WTC11 (cell line): ENCODE results near the gene A1BG.

Experiments
- ETV6 ChIP-seq: sonication (generic); formaldehyde crosslinking; IDR thresholded peaks from 2 replicates; pipeline ENCODE4 v1.8.1; 2022; ENCODE audit warnings: mild to moderate bottlenecking, missing genetic modification reagents
- SMAD4 ChIP-seq: sonication (generic); formaldehyde crosslinking; IDR thresholded peaks from 2 replicates; pipeline ENCODE4 v1.8.0; 2022; ENCODE audit warnings: mild to moderate bottlenecking, missing genetic modification reagents
- ZNF317 ChIP-seq: sonication (generic); formaldehyde crosslinking; IDR thresholded peaks from 2 replicates; pipeline ENCODE4 v1.8.1; 2023; ENCODE audit warnings: low read depth, mild to moderate bottlenecking, moderate library complexity, missing genetic modification reagents, borderline replicate concordance
- TF ChIP-seq, protein P1 (sequence below): sonication (generic); formaldehyde crosslinking; IDR thresholded peaks from 2 replicates; pipeline ENCODE4 v1.8.1; 2022; ENCODE audit warnings: low read depth, missing genetic modification reagents, borderline replicate concordance
- TF ChIP-seq, protein P2 (sequence below): fragments of 200-600 bp; IDR thresholded peaks from 2 replicates; pipeline ENCODE4 v1.8.0; 2022; ENCODE audit warnings: antibody characterized with exemption
- TF ChIP-seq, protein P3 (sequence below): sonication (generic); formaldehyde crosslinking; IDR thresholded peaks from 2 replicates; pipeline ENCODE4 v1.8.1; 2023; ENCODE audit warnings: mild to moderate bottlenecking, missing genetic modification reagents, borderline replicate concordance
- TF ChIP-seq, protein P4 (sequence below): sonication (generic); formaldehyde crosslinking; IDR thresholded peaks from 2 replicates; pipeline ENCODE4 v1.8.1; 2022; ENCODE audit warnings: mild to moderate bottlenecking, moderate library complexity, missing genetic modification reagents
- TF ChIP-seq, protein P5 (sequence below): sonication (generic); formaldehyde crosslinking; IDR thresholded peaks from 2 replicates; pipeline ENCODE4 v1.8.0; 2022; ENCODE audit warnings: mild to moderate bottlenecking, missing genetic modification reagents
- TF ChIP-seq, protein P6 (sequence below): fragments of 250-450 bp; sonication (Bioruptor Pico); IDR thresholded peaks from 2 replicates; pipeline ENCODE4 v1.9.0; 2021; ENCODE audit warnings: mild to moderate bottlenecking, borderline replicate concordance

DNA sequence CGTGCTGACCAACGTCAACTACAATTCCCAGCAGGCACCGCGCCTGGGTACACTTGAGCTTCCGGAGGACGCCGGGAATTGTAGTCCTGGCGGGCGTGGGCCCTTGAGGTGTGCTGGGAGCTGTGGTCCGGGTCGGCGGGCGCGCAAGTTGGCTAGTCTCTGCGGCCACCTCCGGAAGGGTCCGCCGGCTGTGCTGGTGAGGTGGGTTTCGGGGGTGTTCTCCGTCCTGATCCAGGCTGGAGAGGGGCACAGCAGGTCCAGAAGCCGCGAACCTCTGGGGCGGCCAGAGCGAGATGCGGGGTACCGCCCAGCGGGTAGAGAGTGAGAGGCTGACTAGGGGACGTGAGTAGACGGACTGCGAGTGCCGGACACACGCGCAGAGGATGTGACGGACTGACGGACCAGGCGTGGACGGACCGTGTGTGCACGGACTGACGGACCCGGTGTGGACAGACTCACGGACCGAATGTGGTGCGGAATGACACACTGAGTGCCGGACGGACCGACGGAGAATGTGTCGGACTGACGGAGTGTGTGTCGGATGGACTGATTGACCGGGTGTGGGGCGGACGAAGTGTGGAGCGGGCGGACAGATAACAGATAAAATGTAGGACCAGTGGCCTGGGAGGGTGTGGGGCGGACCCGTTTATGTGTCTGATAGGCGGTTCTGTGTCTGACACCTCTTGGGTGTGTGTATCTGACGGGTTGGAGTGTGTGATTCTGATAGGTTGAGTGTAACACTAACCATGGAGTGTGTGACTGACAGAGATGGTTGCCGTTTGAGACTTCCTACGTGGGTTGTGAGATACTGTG, 26.2 kb downstream of the A1BG start, which contains the start of gene ZSCAN22:
- TF ChIP-seq, protein P1, sequence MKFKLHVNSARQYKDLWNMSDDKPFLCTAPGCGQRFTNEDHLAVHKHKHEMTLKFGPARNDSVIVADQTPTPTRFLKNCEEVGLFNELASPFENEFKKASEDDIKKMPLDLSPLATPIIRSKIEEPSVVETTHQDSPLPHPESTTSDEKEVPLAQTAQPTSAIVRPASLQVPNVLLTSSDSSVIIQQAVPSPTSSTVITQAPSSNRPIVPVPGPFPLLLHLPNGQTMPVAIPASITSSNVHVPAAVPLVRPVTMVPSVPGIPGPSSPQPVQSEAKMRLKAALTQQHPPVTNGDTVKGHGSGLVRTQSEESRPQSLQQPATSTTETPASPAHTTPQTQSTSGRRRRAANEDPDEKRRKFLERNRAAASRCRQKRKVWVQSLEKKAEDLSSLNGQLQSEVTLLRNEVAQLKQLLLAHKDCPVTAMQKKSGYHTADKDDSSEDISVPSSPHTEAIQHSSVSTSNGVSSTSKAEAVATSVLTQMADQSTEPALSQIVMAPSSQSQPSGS (CRISPR knock-in tag): peak; percentile 13; the same call in 1 of the 2 replicates
- TF ChIP-seq, protein P2, sequence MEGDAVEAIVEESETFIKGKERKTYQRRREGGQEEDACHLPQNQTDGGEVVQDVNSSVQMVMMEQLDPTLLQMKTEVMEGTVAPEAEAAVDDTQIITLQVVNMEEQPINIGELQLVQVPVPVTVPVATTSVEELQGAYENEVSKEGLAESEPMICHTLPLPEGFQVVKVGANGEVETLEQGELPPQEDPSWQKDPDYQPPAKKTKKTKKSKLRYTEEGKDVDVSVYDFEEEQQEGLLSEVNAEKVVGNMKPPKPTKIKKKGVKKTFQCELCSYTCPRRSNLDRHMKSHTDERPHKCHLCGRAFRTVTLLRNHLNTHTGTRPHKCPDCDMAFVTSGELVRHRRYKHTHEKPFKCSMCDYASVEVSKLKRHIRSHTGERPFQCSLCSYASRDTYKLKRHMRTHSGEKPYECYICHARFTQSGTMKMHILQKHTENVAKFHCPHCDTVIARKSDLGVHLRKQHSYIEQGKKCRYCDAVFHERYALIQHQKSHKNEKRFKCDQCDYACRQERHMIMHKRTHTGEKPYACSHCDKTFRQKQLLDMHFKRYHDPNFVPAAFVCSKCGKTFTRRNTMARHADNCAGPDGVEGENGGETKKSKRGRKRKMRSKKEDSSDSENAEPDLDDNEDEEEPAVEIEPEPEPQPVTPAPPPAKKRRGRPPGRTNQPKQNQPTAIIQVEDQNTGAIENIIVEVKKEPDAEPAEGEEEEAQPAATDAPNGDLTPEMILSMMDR: no peak
- TF ChIP-seq, protein P3, sequence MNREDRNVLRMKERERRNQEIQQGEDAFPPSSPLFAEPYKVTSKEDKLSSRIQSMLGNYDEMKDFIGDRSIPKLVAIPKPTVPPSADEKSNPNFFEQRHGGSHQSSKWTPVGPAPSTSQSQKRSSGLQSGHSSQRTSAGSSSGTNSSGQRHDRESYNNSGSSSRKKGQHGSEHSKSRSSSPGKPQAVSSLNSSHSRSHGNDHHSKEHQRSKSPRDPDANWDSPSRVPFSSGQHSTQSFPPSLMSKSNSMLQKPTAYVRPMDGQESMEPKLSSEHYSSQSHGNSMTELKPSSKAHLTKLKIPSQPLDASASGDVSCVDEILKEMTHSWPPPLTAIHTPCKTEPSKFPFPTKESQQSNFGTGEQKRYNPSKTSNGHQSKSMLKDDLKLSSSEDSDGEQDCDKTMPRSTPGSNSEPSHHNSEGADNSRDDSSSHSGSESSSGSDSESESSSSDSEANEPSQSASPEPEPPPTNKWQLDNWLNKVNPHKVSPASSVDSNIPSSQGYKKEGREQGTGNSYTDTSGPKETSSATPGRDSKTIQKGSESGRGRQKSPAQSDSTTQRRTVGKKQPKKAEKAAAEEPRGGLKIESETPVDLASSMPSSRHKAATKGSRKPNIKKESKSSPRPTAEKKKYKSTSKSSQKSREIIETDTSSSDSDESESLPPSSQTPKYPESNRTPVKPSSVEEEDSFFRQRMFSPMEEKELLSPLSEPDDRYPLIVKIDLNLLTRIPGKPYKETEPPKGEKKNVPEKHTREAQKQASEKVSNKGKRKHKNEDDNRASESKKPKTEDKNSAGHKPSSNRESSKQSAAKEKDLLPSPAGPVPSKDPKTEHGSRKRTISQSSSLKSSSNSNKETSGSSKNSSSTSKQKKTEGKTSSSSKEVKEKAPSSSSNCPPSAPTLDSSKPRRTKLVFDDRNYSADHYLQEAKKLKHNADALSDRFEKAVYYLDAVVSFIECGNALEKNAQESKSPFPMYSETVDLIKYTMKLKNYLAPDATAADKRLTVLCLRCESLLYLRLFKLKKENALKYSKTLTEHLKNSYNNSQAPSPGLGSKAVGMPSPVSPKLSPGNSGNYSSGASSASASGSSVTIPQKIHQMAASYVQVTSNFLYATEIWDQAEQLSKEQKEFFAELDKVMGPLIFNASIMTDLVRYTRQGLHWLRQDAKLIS (CRISPR knock-in tag): no peak
- TF ChIP-seq, protein P4, sequence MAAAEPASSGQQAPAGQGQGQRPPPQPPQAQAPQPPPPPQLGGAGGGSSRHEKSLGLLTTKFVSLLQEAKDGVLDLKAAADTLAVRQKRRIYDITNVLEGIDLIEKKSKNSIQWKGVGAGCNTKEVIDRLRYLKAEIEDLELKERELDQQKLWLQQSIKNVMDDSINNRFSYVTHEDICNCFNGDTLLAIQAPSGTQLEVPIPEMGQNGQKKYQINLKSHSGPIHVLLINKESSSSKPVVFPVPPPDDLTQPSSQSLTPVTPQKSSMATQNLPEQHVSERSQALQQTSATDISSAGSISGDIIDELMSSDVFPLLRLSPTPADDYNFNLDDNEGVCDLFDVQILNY (CRISPR knock-in tag): 0 out of 2 replicates have a peak, but pooled peaks have one; percentile 46
- TF ChIP-seq, protein P5, sequence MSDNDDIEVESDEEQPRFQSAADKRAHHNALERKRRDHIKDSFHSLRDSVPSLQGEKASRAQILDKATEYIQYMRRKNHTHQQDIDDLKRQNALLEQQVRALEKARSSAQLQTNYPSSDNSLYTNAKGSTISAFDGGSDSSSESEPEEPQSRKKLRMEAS (CRISPR knock-in tag): peak; percentile 78; the same call in 1 of the 2 replicates
- TF ChIP-seq ETV6 (CRISPR knock-in tag) (peak; percentile 78; the same call in 1 of the 2 replicates), SMAD4 (no peak; the same call in 1 of the 2 replicates), ZNF317 (CRISPR knock-in tag) (no peak)
- TF ChIP-seq, protein P6, sequence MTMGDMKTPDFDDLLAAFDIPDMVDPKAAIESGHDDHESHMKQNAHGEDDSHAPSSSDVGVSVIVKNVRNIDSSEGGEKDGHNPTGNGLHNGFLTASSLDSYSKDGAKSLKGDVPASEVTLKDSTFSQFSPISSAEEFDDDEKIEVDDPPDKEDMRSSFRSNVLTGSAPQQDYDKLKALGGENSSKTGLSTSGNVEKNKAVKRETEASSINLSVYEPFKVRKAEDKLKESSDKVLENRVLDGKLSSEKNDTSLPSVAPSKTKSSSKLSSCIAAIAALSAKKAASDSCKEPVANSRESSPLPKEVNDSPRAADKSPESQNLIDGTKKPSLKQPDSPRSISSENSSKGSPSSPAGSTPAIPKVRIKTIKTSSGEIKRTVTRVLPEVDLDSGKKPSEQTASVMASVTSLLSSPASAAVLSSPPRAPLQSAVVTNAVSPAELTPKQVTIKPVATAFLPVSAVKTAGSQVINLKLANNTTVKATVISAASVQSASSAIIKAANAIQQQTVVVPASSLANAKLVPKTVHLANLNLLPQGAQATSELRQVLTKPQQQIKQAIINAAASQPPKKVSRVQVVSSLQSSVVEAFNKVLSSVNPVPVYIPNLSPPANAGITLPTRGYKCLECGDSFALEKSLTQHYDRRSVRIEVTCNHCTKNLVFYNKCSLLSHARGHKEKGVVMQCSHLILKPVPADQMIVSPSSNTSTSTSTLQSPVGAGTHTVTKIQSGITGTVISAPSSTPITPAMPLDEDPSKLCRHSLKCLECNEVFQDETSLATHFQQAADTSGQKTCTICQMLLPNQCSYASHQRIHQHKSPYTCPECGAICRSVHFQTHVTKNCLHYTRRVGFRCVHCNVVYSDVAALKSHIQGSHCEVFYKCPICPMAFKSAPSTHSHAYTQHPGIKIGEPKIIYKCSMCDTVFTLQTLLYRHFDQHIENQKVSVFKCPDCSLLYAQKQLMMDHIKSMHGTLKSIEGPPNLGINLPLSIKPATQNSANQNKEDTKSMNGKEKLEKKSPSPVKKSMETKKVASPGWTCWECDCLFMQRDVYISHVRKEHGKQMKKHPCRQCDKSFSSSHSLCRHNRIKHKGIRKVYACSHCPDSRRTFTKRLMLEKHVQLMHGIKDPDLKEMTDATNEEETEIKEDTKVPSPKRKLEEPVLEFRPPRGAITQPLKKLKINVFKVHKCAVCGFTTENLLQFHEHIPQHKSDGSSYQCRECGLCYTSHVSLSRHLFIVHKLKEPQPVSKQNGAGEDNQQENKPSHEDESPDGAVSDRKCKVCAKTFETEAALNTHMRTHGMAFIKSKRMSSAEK: no peak
